Tongue (tissue), 2 donors: ENCODE measurements around the gene HNRNPM. TPM values are rescaled to one million over a fixed set of nuclear protein-coding genes. Genes with fewer than 3 reads are reported as not detected.
"Not testable (repeated sequence)": the region's sequence is repeated elsewhere in the genome, so short reads cannot be mapped to it uniquely, and the experiment has no call there.

Experiments
- DNase-seq: peaks from one replicate; pipeline ENCODE4 v3.0.0-alpha.2; 2015
- total RNA-seq: library from RNA; depleted of rRNA; stranded (reverse); fragments of >200 nt; gene quantifications from one replicate; pipeline ENCODE4 v1.2.3, GENCODE V29; 2014

HNRNPM gene
- total RNA-seq, 1 donor from 2014 or later, result 125 TPM

GRCh38 chr19:8426283-8426682 is 18.5 kb upstream of the HNRNPM start:
- no peak for DNase-seq

- DNase-seq, result no peak
Observed at GRCh38 chr19:8429044-8429443, 15.7 kb upstream of the HNRNPM start.

GRCh38 chr19:8429826-8430225 is 14.9 kb upstream of the HNRNPM start:
- DNase-seq, result no peak

GRCh38 chr19:8430650-8431049 is 14.1 kb upstream of the HNRNPM start:
- DNase-seq, result no peak

- DNase-seq, result no peak
Observed at GRCh38 chr19:8438236-8438635, 6.5 kb upstream of the HNRNPM start.

- DNase-seq, result no peak
Observed at GRCh38 chr19:8441725-8442544, 2.8 kb upstream of the HNRNPM start.

- DNase-seq, result not testable (repeated sequence)
Observed at GRCh38 chr19:8444140-8444676, 567 bp upstream of the HNRNPM start.

GRCh38 chr19:8445488-8446001 is 770 bp downstream of the HNRNPM start:
- DNase-seq, result peak; percentile 70

GRCh38 chr19:8446061-8446709 is 1.4 kb downstream of the HNRNPM start:
- no peak for DNase-seq

GRCh38 chr19:8449830-8450229 is 5.1 kb downstream of the HNRNPM start:
- DNase-seq, result no peak

- DNase-seq, result no peak
Observed at GRCh38 chr19:8451377-8451776, 6.6 kb downstream of the HNRNPM start.

- DNase-seq, result no peak
Observed at GRCh38 chr19:8451885-8452284, 7.1 kb downstream of the HNRNPM start.

- DNase-seq, result no peak
Observed at GRCh38 chr19:8452446-8453123, 7.8 kb downstream of the HNRNPM start.

- no peak for DNase-seq
Observed at GRCh38 chr19:8453616-8454015, 8.8 kb downstream of the HNRNPM start.

GRCh38 chr19:8454218-8454617 is 9.4 kb downstream of the HNRNPM start:
- DNase-seq, result no peak

- DNase-seq, result no peak
Observed at GRCh38 chr19:8455018-8455417, 10.2 kb downstream of the HNRNPM start.

- no peak for DNase-seq
Observed at GRCh38 chr19:8456064-8456463, 11.3 kb downstream of the HNRNPM start.

- no peak for DNase-seq
Observed at GRCh38 chr19:8457209-8457608, 12.4 kb downstream of the HNRNPM start.

GRCh38 chr19:8457827-8458226 is 13.1 kb downstream of the HNRNPM start:
- no peak for DNase-seq

GRCh38 chr19:8458380-8458779 is 13.6 kb downstream of the HNRNPM start:
- DNase-seq, result no peak

- no peak for DNase-seq
Observed at GRCh38 chr19:8459095-8459494, 14.3 kb downstream of the HNRNPM start.

GRCh38 chr19:8459520-8460270 is 14.9 kb downstream of the HNRNPM start:
- no peak for DNase-seq
